T-helper 9 cell (primary cell): ENCODE data around the gene KLHL13.
"Not testable (repeated sequence)": the region's sequence is repeated elsewhere in the genome, so short reads cannot be mapped to it uniquely, and the experiment has no call there.

Source experiments
- DNase-seq: peaks from one replicate; pipeline ENCODE4 v3.0.0-alpha.2; 2020

KLHL13 gene

DNA sequence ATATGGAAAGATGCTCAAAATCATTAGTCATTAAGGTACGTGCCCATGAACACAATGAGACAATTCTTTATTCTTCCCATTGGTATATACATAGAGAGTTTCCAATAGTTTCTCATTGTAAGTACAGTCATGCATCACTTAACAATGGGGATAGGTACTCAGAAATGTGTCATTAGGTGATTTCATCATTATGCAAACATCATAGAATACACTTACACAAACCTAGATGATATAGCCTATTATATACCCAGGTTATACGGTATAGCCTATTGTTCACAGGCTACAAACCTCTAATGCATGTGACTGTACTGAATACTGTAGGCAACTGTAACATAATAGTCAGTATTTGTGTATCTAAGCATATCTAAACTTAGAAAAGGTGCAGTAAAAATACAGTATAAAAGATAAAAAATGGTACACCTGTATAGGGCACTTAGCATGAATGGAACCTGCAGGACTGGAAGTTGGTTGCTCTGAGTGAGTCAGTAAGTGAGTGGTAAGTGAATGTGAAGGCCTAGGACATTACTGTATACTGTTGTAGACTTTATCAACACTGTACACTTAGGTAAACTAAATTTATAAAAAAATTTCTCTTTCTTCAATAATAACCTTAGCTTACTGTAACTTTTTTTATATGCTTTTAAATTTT, 49.6 kb downstream of the KLHL13 start:
- DNase-seq: no peak

DNA sequence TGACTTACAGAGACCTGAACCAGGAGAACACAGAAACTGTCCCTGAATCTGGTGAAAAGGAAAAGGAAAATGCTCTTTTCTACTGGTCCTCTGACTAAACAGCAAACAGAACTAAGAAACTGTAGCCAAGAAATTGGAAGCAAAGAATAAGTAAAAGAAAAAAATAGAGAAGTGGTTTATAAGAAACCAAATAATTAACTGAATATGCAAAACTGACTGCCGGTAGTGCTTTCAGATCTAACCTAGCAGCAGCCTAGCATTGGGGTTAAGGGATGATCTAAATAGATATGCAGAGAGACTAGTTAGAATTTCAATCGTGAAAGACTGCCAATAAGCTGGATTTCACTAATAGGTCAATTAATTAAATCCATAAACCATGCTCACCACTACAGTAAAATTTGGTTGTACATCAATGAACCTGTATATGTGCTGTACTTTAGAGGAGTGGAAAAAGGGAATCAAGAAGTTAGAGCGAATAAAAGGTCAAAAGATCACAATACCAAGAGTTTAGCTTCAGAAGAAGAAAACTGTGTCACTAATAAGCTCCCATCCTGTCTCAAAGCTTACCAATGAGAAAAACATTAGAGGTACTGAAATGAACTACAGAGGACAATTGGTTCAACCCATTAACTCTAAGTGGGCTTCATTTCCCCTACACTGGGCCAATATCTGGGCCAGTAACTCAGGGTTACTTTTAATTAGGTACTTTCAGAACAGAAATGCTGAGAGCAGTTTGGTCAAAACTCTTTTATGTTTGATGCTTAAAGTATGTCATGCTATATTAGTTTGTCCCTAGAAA, 53.6 kb downstream of the KLHL13 start:
- no peak for DNase-seq

DNA sequence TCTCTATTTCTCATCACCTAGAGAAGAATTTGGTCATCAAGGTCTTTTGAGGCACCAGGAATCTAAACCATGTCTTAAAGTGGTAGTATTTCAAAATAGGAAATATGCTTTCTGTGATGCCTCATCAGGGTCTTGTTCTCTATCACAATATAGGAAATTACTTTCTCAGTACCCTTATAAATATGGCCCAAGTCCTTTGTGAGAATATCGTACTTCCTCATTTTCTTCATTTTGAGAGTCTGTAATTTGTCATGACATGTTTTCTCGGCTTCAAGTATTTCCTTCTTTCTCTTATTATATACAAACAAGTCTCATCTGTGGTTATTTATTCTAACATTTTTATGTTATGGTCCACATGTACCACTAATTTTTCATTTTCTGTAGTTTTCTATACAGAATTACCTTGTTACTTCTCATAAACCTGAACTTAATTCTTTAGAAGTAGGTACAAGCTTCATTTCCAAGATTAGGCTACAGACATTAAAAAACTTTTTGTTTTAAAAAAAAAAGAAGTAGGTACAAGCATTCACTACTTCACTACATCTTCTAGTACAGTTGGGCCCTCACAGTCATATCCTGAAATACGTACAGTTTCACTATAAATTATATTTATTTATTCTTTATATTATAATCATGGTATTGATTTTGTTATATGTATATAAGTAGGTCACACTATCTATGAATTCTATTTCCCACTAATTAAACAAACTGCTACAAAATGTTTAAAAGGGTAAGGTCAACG, 54.4 kb downstream of the KLHL13 start:
- DNase-seq: no peak

DNA sequence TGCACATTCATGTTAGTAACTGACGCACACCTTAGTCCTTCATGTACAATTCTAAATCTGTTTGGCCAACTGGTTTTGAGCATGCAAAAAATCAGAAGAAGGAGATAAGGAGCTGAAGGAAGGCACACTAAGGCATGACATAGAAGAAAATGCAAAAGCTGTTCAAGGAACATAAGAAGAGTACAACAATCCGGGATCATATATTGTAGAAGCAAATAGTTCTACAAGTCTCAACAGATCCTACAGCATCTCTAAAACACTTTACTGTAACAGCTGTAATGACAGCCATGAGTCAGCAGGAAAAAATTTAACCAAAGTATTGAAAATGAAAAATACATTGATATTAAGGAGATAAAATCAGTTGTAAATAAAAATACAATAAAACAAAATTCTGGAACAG, 57.7 kb downstream of the KLHL13 start:
- DNase-seq: no peak

DNA sequence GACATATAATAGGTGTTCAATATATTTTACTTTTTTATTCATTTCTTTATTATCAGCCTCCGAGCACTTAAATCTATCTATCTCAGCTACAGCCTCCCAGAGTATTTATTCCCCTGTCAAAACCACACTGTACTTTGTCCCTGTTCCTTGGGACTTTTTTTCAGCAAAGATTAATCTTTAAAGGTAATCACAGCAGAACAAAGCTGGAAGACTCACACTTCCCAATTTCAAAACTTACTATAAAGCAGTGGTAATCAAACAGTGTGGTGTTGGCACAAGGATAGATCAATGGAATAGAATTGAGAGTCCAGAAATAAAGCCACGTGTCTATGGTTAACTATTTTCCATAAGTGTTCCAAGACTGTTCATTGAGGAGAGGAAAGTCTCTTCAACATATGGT, 59.7 kb downstream of the KLHL13 start:
- no peak for DNase-seq

DNA sequence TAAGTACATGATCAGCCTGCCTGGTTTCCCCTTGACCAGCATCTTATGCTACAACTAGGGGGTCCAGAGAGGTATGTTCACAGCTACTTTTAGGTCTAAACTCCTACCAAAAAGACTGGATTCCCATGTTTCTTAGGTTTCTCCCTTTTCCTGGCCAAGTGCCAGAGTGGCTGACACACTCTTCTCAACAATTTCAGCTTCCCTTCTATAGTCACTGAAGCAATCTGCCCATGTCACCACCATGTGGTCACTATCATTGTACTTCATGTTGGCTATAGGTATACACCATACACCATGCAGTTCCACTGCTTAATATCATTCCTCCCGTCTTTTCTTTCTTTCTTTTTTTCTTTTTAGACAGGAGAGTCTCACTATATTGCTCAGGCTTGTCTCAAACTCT, 66.9 kb downstream of the KLHL13 start:
- DNase-seq: no peak

DNA sequence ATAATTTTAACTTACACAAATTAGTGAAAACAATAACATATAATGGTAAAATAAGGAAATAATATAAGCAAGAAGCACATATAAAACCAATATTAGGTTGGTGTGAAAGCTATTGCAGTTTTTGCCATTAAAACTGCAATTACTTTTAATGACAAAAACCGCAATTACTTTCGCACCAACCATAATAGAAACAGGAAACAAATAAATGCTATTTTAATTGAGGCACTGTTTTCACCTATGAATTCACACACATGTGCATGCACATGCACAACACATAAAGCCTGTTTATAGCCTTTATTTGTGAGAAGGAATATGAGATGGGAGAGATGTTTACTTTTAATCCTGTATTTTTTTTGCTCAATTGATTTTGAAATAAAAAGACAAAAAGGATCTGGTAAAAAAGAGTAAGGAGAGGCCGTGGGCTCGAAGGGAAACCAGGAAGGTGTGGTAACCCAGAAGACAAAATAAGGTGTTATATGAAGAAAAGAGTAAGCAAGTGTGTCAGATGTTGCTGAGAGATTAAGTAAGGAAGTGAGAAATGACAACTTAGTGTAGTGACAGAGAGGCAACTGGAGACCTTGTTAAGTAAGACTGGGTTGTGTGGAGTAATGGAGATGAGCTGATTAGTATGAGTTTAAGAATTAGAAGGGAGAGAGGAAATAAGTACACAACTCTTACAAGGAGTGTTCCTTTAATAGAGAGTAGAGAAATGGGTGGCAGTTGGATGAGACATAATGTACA, 69.0 kb downstream of the KLHL13 start:
- DNase-seq: no peak

DNA sequence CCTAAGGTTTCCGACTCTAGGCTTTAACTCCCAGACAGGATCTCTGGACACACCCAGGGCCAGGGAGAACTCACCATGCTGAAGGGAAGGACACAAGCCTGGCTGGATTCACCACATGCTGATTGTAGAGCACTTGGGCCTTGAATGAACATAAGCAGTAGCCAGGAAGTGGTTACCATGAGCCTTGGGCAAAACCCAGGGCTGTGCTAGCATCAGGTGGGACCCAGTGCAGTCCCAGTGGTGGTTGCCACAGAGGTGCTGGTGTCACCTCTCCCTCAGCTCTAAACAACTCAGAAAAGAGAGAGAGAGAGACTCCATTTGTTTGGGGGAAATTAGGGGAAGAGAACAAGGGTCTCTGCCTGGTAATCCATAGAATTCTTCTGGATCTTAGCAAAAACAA, 77.0 kb downstream of the KLHL13 start:
- no peak for DNase-seq

DNA sequence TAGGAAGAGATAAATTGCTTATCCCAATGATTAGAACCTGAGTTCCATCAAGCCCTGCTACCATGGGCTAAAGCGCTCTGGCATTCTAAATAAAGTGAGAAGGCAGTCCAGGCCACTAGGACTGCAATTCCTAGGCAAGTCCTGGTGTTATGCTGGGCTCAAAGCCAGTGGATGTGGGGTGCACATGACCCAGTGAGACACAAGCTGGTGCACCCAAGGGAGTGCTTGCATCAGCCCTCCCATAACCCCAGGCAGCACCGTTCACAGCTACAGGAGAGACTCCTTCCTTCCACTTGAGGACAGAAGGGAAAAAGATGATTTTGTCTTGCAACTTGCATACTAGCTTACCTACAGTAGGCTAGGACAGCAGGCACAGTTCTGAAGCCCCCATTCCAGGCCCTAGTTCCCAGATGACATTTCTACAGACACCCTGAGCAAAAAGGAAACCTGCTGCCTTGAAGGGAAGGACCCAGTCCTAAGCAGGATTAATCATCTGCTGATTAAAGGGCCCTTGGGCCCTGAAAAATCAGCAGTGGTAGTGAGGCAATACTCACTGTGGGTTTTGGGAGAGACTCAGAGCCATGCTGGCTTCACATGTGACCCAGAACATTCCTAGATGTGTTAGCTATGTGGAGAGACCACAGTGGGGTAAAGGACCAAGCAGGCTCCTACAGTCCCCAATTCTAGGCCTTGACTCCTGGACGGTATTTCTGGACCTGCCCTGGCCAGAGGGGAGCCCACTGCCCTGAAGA, 77.8 kb downstream of the KLHL13 start:
- no peak for DNase-seq

DNA sequence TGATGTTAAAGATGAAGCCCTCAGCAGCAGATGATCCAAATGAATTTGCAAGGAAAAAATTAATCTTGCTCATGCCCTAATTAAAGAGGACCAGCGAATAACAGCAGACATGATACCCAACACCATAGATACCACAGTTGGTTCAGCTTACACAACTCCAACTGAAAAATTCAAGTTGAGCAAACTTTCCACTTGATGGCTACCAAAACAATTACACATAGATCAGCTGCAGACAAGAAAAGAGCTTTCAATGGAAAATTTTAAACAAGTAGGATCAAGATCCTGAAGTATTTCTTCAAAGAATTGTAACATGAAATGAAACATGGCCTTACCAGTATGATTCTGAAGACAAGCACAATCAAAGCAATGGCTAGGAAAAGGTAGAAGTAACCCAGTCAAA, 90.0 kb downstream of the KLHL13 start:
- DNase-seq: no peak

DNA sequence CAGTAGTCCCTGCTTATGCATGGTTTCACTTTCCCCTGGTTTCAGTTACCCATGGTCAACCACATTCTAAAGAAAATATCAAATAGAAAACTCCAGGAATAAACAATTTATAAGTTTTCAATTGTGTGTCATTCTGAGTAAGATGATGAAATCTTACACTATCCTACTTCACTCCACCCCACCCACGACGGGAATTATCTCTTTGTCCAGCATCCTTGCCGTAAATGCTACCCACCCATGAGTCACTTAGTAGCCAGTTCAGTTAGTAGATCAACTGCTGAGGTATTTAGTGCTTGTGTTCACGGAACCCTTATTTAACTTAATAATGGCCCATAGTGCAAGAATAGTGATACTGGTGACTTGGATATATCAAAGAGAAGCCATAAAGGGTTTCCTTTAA, 91.4 kb downstream of the KLHL13 start:
- DNase-seq: no peak

DNA sequence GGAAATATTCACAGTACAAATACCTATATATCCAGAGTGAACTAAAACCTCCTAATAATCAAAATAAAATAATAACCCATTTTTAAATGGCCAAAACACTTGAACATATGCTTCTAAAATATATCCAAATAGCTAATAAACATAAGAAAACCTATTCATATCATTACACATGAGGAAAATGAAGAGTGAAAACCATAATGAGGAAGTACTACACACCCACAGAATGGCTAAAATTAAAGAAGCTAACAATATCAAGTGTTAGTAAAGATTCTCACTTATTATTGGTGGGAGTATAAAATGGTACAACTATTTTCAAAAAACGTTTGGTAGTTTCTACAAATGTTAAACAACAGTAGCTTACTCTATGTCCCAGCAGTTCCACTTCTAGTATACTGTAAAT, 92.1 kb downstream of the KLHL13 start:
- DNase-seq: no peak

DNA sequence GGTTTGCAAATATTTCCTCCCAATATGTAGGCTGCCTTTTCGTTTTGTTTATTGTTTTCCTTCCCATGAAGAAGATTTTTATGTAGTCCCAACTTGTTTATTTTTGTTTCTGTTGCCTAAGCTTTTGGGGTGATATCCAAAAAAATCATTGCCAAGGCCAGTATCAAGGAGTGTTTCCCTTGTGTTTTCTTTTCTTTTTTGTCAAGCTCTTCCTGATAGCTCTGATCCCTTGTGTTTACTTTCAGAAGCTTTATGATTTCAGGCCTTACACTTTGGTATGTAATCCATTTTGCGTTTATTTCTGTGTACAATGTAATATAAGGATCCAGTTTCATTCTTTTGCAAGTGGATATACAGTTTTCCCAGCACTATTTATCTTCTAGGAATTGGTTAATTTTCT, 93.9 kb downstream of the KLHL13 start:
- DNase-seq: no peak

DNA sequence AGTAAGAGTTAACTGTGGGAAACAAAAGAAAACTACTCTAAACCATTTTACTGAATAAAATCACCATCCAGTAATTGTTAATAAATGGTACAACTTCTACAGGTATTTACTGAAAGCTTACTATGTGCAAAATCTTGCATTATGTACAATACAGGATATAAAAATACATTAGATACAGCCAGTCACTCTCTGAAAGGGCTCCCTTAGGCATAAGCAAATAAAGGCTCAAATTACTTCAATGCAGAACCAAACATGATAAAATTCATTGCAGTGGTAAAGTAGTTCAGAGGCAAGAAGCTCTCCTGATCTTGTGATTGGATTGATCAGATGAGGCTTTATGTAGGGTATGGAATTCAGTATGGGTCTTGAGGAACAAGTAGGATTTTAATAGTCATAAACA, 100.2 kb downstream of the KLHL13 start:
- DNase-seq: no peak

DNA sequence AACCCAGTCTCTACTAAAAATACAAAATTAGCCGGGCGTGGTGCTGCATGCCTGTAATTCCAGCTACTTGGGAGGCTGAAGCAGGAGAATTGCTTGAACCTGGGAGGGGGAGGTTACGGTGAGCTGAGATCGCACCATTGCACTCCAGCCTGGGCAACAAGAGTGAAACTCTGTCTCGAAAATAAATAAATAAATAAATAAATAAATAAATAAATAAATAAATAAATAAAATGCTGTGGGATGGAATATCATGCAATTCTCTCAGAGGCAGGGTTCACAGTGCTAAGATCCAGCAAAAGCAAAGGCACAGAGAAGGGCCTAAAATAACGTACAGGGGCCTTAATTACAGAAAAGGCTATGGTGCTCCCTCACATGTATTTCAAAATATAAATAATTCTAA, 114.2 kb downstream of the KLHL13 start:
- DNase-seq: not testable (repeated sequence)

DNA sequence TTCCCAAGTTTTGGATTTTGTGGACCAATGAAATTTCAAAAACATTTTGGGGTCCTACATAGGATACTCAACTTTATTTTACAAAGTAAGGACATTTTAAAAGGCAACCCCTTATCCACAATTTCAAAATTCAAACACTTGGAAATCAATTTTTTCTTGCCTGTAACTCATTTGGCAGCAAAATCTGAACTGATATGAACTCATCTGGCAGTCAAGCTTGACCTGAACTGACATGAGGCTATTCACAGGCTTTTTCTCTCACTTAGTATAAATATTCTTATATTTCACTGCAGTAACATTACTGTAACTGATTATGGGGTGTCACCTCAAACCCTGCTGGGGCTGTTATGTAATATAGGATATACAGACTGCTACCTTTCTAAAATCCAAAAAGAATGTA, 116.1 kb downstream of the KLHL13 start:
- no peak for DNase-seq

DNA sequence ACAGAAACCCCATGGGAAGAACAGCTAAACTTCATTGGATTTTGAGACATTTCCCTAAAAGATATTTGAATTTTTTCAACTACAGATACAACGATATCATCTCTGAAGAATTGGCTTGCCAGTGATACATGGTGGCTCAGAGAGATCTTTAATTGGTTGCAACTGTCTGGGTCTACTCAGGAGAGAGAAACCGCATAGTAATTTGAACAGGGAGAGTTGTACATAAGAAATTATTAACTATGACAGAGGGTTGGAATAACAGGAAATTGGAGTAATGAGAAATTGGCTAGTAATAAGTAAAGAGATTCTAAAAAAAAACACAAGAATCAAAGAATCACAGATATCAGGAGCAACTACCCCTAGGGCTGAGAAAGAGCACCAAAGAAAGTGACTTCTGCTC, 118.4 kb downstream of the KLHL13 start:
- DNase-seq: no peak

DNA sequence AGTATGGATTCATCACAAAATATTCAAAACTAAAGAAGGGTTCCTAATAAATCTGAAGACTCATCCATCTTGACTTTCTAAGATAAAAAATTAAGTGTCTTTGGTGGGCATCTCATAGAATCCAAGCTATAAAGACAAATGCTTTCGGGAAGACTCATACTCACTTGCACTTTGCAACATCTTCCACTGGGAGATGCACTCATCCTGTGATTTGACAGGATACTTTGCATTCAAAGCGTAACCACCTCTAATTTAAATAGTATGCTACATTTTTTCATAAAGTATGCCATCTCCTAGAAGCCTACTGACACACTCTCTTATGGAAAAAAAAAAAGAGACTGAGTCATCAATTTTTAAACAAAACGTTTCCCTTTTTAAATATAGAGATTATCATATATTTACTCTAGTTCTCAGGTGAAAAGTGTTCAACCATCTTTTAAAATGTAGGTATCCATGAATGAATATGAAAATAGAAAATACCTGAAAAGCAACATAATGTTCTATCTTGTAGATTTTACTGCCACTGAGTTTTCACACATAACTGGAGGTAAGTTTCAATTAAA, 119.6 kb downstream of the KLHL13 start:
- no peak for DNase-seq

DNA sequence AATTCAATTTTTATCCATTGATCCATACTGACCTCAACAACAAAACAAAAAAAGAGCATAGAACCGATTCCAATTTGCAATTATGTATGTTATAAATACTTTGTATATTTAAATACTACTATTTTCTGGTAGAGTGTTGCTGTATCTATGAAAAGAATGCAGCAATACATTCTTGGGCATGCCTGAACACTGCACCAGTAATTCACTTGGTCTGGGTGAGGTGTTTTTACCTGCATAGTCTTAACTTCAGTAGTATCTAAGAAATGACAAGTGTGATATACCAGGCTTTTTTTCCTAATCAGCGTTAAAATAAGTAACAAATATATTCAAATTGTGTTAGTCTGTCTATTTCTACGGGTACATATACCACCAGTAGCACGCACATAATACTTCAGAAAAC, 120.2 kb downstream of the KLHL13 start:
- DNase-seq: no peak

DNA sequence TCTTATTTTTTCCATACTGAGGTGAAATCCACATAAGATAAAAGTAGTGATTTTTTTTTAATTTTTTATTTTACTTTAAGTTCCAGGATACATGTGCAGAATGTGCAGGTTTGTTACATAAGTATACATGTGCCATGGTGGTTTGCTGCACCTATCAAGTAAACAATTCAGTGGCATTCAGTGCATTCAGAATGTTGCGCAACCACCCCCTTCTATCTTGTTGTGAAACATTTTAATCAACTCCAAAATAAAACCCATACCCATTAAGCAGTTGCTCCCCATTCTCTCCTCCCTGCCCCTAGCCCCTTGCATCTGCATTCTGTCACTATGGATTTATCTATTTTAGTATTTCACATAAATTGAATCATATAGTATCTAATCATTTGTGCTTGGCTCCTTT, 121.2 kb downstream of the KLHL13 start:
- DNase-seq: no peak

DNA sequence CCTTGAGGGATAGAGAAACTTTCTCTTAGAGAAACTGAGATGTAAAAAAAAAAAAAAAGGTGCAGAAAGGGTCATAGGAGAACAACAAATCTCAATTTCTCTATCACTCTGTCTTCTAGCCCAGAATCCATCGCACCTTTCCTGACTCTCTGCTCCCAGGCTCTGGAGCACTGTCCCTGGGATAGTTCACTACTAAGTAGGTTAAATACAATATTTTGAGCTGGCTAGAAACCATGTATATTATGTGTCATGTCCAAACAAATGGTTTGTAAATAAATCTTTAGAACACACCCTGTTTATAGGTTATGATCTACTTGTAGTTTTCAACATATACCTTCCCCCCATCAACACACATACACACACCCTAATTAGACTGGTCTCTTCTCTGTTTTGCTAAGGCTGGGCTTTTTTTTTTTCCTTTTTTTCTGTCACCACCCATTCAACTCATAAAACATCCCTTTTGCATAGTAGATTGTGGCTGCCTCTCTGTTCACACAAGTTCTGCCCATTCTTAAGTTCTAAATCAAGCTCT, 124.4 kb downstream of the KLHL13 start:
- no peak for DNase-seq

DNA sequence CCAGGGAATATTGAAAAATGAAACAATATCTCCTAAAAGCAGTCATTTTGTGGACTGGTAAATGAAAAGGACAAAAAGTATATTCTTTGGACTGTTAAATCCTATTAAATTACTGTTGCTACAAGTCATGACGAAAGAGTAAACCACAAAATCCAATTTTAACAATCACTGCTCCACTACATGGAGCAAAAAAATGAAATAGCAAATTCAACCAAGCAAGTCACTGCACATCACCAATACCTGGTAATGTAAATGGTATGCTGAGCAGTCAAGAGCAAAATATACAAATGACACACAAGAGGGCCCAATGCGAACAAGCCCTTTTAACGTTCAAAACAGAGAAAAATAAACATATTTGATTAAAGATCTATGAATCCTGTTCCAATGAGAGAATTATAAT, 126.2 kb downstream of the KLHL13 start:
- DNase-seq: no peak
